ENCODE data around the gene GNG7.
A peak's percentile ranks its signal among the peaks of the same experiment; 100 is the strongest.
"Not testable (repeated sequence)": the region's sequence is repeated elsewhere in the genome, so short reads cannot be mapped to it uniquely, and the experiment has no call there.

Gene GNG7

GRCh38 chr19:2477141-2477710 is 225.3 kb downstream of the GNG7 start:
- TF ChIP-seq CTCF (conservative IDR thresholded peaks at IDR 0.05) = no peak
- peak overlapping the region; percentile 72; the same call in 1 of the 2 replicates for H3K27ac ChIP-seq

GRCh38 chr19:2476451-2477140 is 225.9 kb downstream of the GNG7 start:
- peak overlapping the region; percentile 72; the same call in 1 of the 2 replicates for H3K27ac ChIP-seq
- TF ChIP-seq CTCF (conservative IDR thresholded peaks at IDR 0.05) = no peak

GRCh38 chr19:2475702-2476450 is 226.6 kb downstream of the GNG7 start, which contains the start of gene GADD45B:
Gene GADD45B (plus strand): TSS chr19:2476127. CDS start chr19:2476359, 232 bp downstream.
- peak within 1 kb of the TSS; percentile 72 for H3K27ac ChIP-seq
- TF ChIP-seq CTCF (conservative IDR thresholded peaks at IDR 0.05) = no peak

GRCh38 chr19:2475018-2475701 is 227.3 kb downstream of the GNG7 start:
- H3K27ac ChIP-seq = peak overlapping the region; percentile 72
- no peak for TF ChIP-seq CTCF (conservative IDR thresholded peaks at IDR 0.05)

GRCh38 chr19:2474232-2475017 is 228.1 kb downstream of the GNG7 start:
- peak; percentile 97 for TF ChIP-seq CTCF (conservative IDR thresholded peaks at IDR 0.05)
- H3K27ac ChIP-seq = peak overlapping the region; percentile 72

GRCh38 chr19:2469915-2470200 is 232.6 kb downstream of the GNG7 start:
- not testable (repeated sequence) for H3K27ac ChIP-seq

- TF ChIP-seq CTCF (conservative IDR thresholded peaks at IDR 0.05) = no peak
- H3K27ac ChIP-seq = no peak overlapping the region
These were observed 233.2 kb downstream of the GNG7 start for GRCh38 chr19:2469102-2469914.
